ENCODE results near the gene CHIT1. TPM values are rescaled to one million over a fixed set of nuclear protein-coding genes. Genes with fewer than 3 reads are reported as not detected.

The CHIT1 gene
- total RNA-seq, 2 experiments from 2014 or later: 1.9 to 3.6 TPM

- Histone ChIP-seq H3K9me2 (ENCODE audit: insufficient read depth, low read length) (no peaks in the 10 kb centered on the region), H3K36me3 (ENCODE audit: insufficient read depth, low read length) (no peaks in the 10 kb centered on the region), H3K4me2 (ENCODE audit: low read length) (no peak overlapping the region), H4K20me1 (ENCODE audit: insufficient read depth, low read length) (no peaks in the 10 kb centered on the region), H2AFZ (ENCODE audit: low read length) (no peak overlapping the region), H3K27ac (ENCODE audit: low read depth, low read length, poor library complexity, severe bottlenecking) (no peak overlapping the region), H3K4me3 (ENCODE audit: low read depth, low read length, poor library complexity, severe bottlenecking) (no peak overlapping the region), H3K79me2 (ENCODE audit: insufficient read depth, low read depth, low read length) (no peaks in the 10 kb centered on the region), H3K4me1 (ENCODE audit: insufficient read depth, low read length, poor library complexity, severe bottlenecking) (no peaks in the 10 kb centered on the region), H3K9me3 (ENCODE audit: low read length) (no peaks in the 10 kb centered on the region; the same call in 1 of the 2 replicates)
- intact Hi-C loops (cut with micrococcal nuclease; ENCODE audit: unreplicated experiment): no loop called here
- ChIA-PET CTCF (ENCODE audit: unreplicated experiment) (no interaction called here), POLR2A (no interaction called here)
- DNase-seq (ENCODE audit: low spot score): no peak
- TF ChIP-seq EZH2phosphoT487 (IDR thresholded peaks at IDR 0.05; ENCODE audit: borderline replicate concordance, low read depth, low read length) (no peak), CTCF (conservative IDR thresholded peaks at IDR 0.05; ENCODE audit: low read length) (no peak)
- no TSS peak for BruUV-seq (replicated peaks)
Measured at GRCh38 chr1:203210350-203210749, 19.1 kb downstream of the CHIT1 start.

GRCh38 chr1:203208181-203208580 is 21.3 kb downstream of the CHIT1 start:
- no peaks in the 10 kb centered on the region for H3K79me2 ChIP-seq (ENCODE audit: insufficient read depth, low read depth, low read length)
- no peaks in the 10 kb centered on the region for H3K9me2 ChIP-seq (ENCODE audit: insufficient read depth, low read length)
- no TSS peak for BruUV-seq (replicated peaks)
- no peaks in the 10 kb centered on the region for H3K36me3 ChIP-seq (ENCODE audit: insufficient read depth, low read length)
- no peak overlapping the region for H3K4me3 ChIP-seq (ENCODE audit: low read depth, low read length, poor library complexity, severe bottlenecking)
- no peaks in the 10 kb centered on the region for H3K4me1 ChIP-seq (ENCODE audit: insufficient read depth, low read length, poor library complexity, severe bottlenecking)
- H3K27ac ChIP-seq (ENCODE audit: low read depth, low read length, poor library complexity, severe bottlenecking): no peak overlapping the region
- no peak for TF ChIP-seq CTCF (conservative IDR thresholded peaks at IDR 0.05; ENCODE audit: low read length)
- no peak for TF ChIP-seq EZH2phosphoT487 (IDR thresholded peaks at IDR 0.05; ENCODE audit: borderline replicate concordance, low read depth, low read length)
- intact Hi-C loops (cut with micrococcal nuclease; ENCODE audit: unreplicated experiment): no loop called here
- CTCF ChIA-PET (ENCODE audit: unreplicated experiment): interaction anchor here (0.9 kb wide), 1 partner anchor 35 kb away, joined by 4 read pairs; no protein-coding TSS in a partner anchor
- no peaks in the 10 kb centered on the region for H4K20me1 ChIP-seq (ENCODE audit: insufficient read depth, low read length)
- POLR2A ChIA-PET: no interaction called here
- H2AFZ ChIP-seq (ENCODE audit: low read length): no peak overlapping the region
- no peak for DNase-seq (ENCODE audit: low spot score)
- H3K4me2 ChIP-seq (ENCODE audit: low read length): no peak overlapping the region
- no peaks in the 10 kb centered on the region; the same call in 1 of the 2 replicates for H3K9me3 ChIP-seq (ENCODE audit: low read length)

GRCh38 chr1:203207751-203208150 is 21.7 kb downstream of the CHIT1 start:
- no peaks in the 10 kb centered on the region for H3K79me2 ChIP-seq (ENCODE audit: insufficient read depth, low read depth, low read length)
- H3K4me3 ChIP-seq (ENCODE audit: low read depth, low read length, poor library complexity, severe bottlenecking): no peak overlapping the region
- DNase-seq (ENCODE audit: low spot score): no peak
- no peaks in the 10 kb centered on the region for H4K20me1 ChIP-seq (ENCODE audit: insufficient read depth, low read length)
- no peak overlapping the region for H3K27ac ChIP-seq (ENCODE audit: low read depth, low read length, poor library complexity, severe bottlenecking)
- intact Hi-C loops (cut with micrococcal nuclease; ENCODE audit: unreplicated experiment): no loop called here
- no peak overlapping the region for H3K4me2 ChIP-seq (ENCODE audit: low read length)
- no TSS peak for BruUV-seq (replicated peaks)
- H2AFZ ChIP-seq (ENCODE audit: low read length): no peak overlapping the region
- ChIA-PET POLR2A (no interaction called here), CTCF (ENCODE audit: unreplicated experiment) (interaction anchor here (0.9 kb wide), 1 partner anchor 35 kb away, joined by 4 read pairs; no protein-coding TSS in a partner anchor)
- no peak for TF ChIP-seq EZH2phosphoT487 (IDR thresholded peaks at IDR 0.05; ENCODE audit: borderline replicate concordance, low read depth, low read length)
- TF ChIP-seq CTCF (conservative IDR thresholded peaks at IDR 0.05; ENCODE audit: low read length): no peak
- no peaks in the 10 kb centered on the region for H3K9me2 ChIP-seq (ENCODE audit: insufficient read depth, low read length)
- H3K4me1 ChIP-seq (ENCODE audit: insufficient read depth, low read length, poor library complexity, severe bottlenecking): no peaks in the 10 kb centered on the region
- H3K36me3 ChIP-seq (ENCODE audit: insufficient read depth, low read length): no peaks in the 10 kb centered on the region
- H3K9me3 ChIP-seq (ENCODE audit: low read length): no peaks in the 10 kb centered on the region; the same call in 1 of the 2 replicates

Measured in OCI-LY7 (cell line).